Measurements from ENCODE around the gene SRCIN1.

SRCIN1 gene

GRCh38 chr17:38617074-38617860, 11.5 kb upstream of the SRCIN1 start:
- no peak for DNase-seq

- no peak for DNase-seq
These were observed 10.6 kb upstream of the SRCIN1 start for GRCh38 chr17:38616361-38616760.

GRCh38 chr17:38613981-38614779, 8.4 kb upstream of the SRCIN1 start:
- DNase-seq = no peak

- DNase-seq = no peak
These were observed 7.8 kb upstream of the SRCIN1 start for GRCh38 chr17:38613525-38613980.

- no peak for DNase-seq
These were observed 6.2 kb upstream of the SRCIN1 start for GRCh38 chr17:38611872-38612376.

- DNase-seq = no peak
These were observed 5.5 kb upstream of the SRCIN1 start for GRCh38 chr17:38611070-38611786.

- no peak for DNase-seq
These were observed 3.7 kb upstream of the SRCIN1 start for GRCh38 chr17:38609280-38610031.

- no peak for DNase-seq
These were observed 2.9 kb upstream of the SRCIN1 start for GRCh38 chr17:38608648-38609047.

- DNase-seq = no peak
These were observed 1.2 kb upstream of the SRCIN1 start for GRCh38 chr17:38606646-38607611.

- DNase-seq = no peak
These were observed 326 bp downstream of the SRCIN1 start for GRCh38 chr17:38605411-38605840.

GRCh38 chr17:38604479-38605403, 1.0 kb downstream of the SRCIN1 start:
- DNase-seq = no peak

- DNase-seq = no peak
These were observed 1.8 kb downstream of the SRCIN1 start for GRCh38 chr17:38603786-38604478.

GRCh38 chr17:38602956-38603785, 2.6 kb downstream of the SRCIN1 start:
- DNase-seq = no peak

- DNase-seq = no peak
These were observed 3.3 kb downstream of the SRCIN1 start for GRCh38 chr17:38602453-38602852.

- DNase-seq = no peak
These were observed 4.0 kb downstream of the SRCIN1 start for GRCh38 chr17:38601539-38602351.

- no peak for DNase-seq
These were observed 4.8 kb downstream of the SRCIN1 start for GRCh38 chr17:38600906-38601305.

GRCh38 chr17:38600416-38600815, 5.3 kb downstream of the SRCIN1 start:
- no peak for DNase-seq

Data from GF-D8 (cell line).